Mesendoderm (in vitro differentiated cells): ENCODE measurements around the gene CHCHD6.

ENCODE experiments used
- DNase-seq: peaks from one replicate; pipeline ENCODE4 v3.0.0; 2013
- H2AK5ac ChIP-seq: 2 replicates; pipeline ENCODE4 v1.6.1; 2013; ENCODE audit warnings: low read length, inconsistent platforms
- H2BK120ac ChIP-seq: 2 replicates; pipeline ENCODE4 v1.6.1; 2013; ENCODE audit warnings: low read depth, mild to moderate bottlenecking, low read length, moderate library complexity, mixed read lengths
- H2BK15ac ChIP-seq: replicated peaks from 2 replicates; pipeline ENCODE4 v1.6.1; 2013; ENCODE audit warnings: low read depth, mild to moderate bottlenecking, moderate library complexity
- H2BK5ac ChIP-seq: 2 replicates; pipeline ENCODE4 v1.6.1; 2013; ENCODE audit warnings: low read length, inconsistent platforms
- H3K18ac ChIP-seq: 2 replicates; pipeline ENCODE4 v1.6.1; 2013; ENCODE audit warnings: mild to moderate bottlenecking, low read length, mixed read lengths
- H3K23ac ChIP-seq: one replicate; pipeline ENCODE4 v1.6.1; 2013; ENCODE audit warnings: low read length
- H3K27ac ChIP-seq: 2 replicates; pipeline ENCODE4 v1.5.1; 2013; ENCODE audit warnings: low read depth, mild to moderate bottlenecking, inconsistent platforms, low read length, moderate library complexity
- H3K27me3 ChIP-seq: 2 replicates; pipeline ENCODE4 v1.6.1; 2013; ENCODE audit warnings: low read length, control low read depth, mild to moderate bottlenecking, inconsistent platforms; ENCODE audit not compliant: insufficient read depth, poor library complexity
- H3K36me3 ChIP-seq: 2 replicates; pipeline ENCODE4 v1.6.1; 2013; ENCODE audit warnings: low read length, inconsistent platforms; ENCODE audit not compliant: control insufficient read depth, insufficient read depth
- H3K4ac ChIP-seq: one replicate; pipeline ENCODE4 v1.6.1; 2013; ENCODE audit warnings: low read depth, mild to moderate bottlenecking, low read length, moderate library complexity
- H3K4me1 ChIP-seq: 2 replicates; pipeline ENCODE4 v1.6.1; 2013; ENCODE audit warnings: low read depth, low read length, inconsistent platforms; ENCODE audit not compliant: control insufficient read depth
- H3K4me2 ChIP-seq: 2 replicates; pipeline ENCODE4 v1.6.1; 2013; ENCODE audit warnings: low read length
- H3K4me3 ChIP-seq: 2 replicates; pipeline ENCODE4 v1.5.1; 2013; ENCODE audit warnings: mild to moderate bottlenecking, low read length
- H3K56ac ChIP-seq: one replicate; pipeline ENCODE4 v1.6.1; 2013; ENCODE audit warnings: low read length
- H3K79me1 ChIP-seq: 2 replicates; pipeline ENCODE4 v1.6.1; 2013; ENCODE audit warnings: low read length, inconsistent platforms
- H3K79me2 ChIP-seq: 2 replicates; pipeline ENCODE4 v1.6.1; 2013; ENCODE audit warnings: mild to moderate bottlenecking, low read length; ENCODE audit not compliant: control insufficient read depth, insufficient read depth
- H3K9ac ChIP-seq: 2 replicates; pipeline ENCODE4 v1.6.1; 2013; ENCODE audit warnings: low read length, inconsistent platforms
- H4K5ac ChIP-seq: one replicate; pipeline ENCODE4 v1.6.1; 2013; ENCODE audit warnings: low read length
- H4K8ac ChIP-seq: one replicate; pipeline ENCODE4 v1.6.1; 2013; ENCODE audit warnings: low read depth, mild to moderate bottlenecking, control low read depth, low read length, moderate library complexity
- WGBS: extraction: QIAGEN DNeasy Blood & Tissue Kit; methylation state at CpG from one replicate; pipeline ENCODE4 v1.1.7; 2013; ENCODE audit warnings: low lambda C conversion rate, missing lambda C conversion rate; ENCODE audit not compliant: insufficient coverage; ENCODE audit errors: extremely low coverage; 5-methylcytosine and 5-hydroxymethylcytosine counted together

Gene CHCHD6

DNA sequence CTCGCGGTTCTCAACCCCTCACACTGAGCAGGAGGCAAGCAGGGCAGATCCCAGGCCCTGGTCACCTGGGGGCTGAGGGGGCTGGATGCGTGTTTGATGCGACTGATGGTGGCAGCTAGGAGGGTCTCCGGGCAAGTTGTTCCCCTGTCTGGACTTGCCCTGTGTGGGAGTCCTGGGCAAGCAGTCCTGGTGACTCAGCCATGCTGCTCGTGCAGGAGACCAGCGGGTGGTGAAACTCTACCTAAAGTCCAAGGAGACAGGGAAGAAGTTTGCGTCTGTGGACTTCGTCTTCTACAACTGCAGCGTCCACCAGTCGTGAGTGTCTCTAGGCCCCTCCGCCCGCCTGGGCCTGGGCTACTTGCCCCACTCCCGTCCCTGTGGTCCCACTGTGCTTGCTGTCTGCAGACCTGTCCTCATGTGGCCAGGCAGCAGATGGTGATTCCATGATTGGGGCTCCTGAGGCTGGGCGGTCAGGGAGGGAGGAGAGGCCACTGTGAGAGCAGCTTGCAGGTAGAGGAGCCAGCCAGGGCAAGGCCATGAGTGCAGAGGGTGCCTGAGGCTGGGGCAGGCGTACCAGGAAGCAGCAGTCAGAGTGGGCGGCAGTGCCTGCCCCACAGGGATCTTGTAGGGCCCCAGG, 301.9 kb downstream of the CHCHD6 start:
- Histone ChIP-seq H4K8ac (no peak overlapping the region), H3K23ac (no peak overlapping the region), H2BK5ac (no peak overlapping the region), H3K18ac (no peak overlapping the region), H3K56ac (no peak overlapping the region), H3K79me1 (peaks cover 10% of the 10 kb centered on the region), H3K9ac (no peak overlapping the region), H3K4me1 (peaks cover 9% of the 10 kb centered on the region), H3K4ac (no peak overlapping the region), H3K4me2 (no peak overlapping the region), H4K5ac (no peak overlapping the region), H3K27ac (no peak overlapping the region), H3K27me3 (no peaks in the 10 kb centered on the region), H2BK15ac (no peak overlapping the region), H3K36me3 (peaks cover 3% of the 10 kb centered on the region), H2BK120ac (no peak overlapping the region), H3K4me3 (no peak overlapping the region), H2AK5ac (no peak overlapping the region), H3K79me2 (peaks cover 2% of the 10 kb centered on the region)
- DNase-seq: no peak
- no CpG with 5 or more reads among the region's 17 CpGs for WGBS

DNA sequence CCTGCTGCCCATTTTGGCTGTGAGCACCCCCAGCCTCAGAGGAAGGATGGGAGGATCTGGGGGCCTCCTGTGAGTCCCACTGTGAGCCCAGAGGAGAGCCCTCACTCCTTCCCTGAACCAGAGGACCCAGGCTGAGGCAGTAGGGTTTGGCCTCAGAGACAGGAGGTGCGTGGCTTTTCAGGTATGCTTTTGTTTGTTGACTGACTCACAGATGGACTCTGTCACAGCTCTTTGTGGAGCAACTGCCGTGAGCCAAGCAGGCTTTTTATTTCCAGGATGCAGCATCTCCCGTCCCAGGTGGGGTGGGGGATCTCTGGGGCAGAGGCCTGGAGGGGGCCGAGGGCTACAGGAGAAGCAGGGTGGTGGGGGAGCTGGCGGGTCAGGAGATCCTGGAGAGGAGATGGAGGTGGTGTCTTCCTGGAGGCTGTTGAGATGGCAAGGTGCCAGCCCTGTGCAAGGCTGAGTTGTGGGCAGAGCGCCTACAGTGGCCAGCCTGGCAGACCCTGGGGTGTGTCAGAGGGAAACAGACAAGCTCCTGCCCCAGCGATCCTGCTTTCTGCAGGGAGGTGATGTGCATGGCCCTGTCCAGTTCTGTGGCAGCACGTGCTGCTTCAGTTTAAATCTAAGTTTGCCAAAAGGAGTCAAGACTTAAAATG, 302.9 kb downstream of the CHCHD6 start:
- Histone ChIP-seq H3K4ac (no peak overlapping the region), H3K79me1 (peaks cover 8% of the 10 kb centered on the region), H3K23ac (no peak overlapping the region), H2BK15ac (no peak overlapping the region), H3K27me3 (no peaks in the 10 kb centered on the region), H3K4me1 (peaks cover 4% of the 10 kb centered on the region), H2BK5ac (no peak overlapping the region), H3K36me3 (peaks cover 4% of the 10 kb centered on the region), H4K5ac (no peak overlapping the region), H2AK5ac (no peak overlapping the region), H4K8ac (no peak overlapping the region), H3K27ac (no peak overlapping the region), H3K79me2 (peaks cover 2% of the 10 kb centered on the region), H3K18ac (no peak overlapping the region), H3K9ac (no peak overlapping the region), H3K56ac (no peak overlapping the region), H3K4me3 (no peak overlapping the region), H2BK120ac (no peak overlapping the region), H3K4me2 (no peak overlapping the region)
- DNase-seq: no peak
- WGBS: no CpG with 5 or more reads among the region's 8 CpGs

DNA sequence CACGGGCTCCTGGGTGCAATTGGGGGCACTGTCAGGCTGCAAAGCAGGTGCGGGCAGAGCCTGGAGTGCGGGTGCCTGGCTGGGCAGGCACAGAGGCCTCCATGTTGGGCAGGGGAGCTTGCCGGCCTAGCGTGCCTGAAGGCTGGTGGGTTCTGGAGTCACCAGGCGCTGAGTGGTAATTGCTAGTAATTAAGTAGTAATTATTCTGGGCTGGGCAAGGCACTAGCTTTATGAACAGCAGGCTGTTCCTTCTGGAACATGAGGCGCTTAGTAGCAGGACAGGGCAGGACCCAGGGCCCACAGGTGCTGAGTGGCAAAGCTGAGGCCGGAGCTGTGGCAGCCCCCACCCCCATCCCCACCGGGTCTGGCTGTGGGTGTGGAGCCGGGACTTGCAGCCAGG, 304.2 kb downstream of the CHCHD6 start:
- no peak overlapping the region for H3K4me3 ChIP-seq
- no peak overlapping the region for H4K5ac ChIP-seq
- WGBS: no CpG with 5 or more reads among the region's 10 CpGs
- no peak overlapping the region for H3K27ac ChIP-seq
- H3K4me1 ChIP-seq: no peaks in the 10 kb centered on the region
- peaks cover 8% of the 10 kb centered on the region for H3K36me3 ChIP-seq
- H2BK15ac ChIP-seq: no peak overlapping the region
- H2AK5ac ChIP-seq: no peak overlapping the region
- no peaks in the 10 kb centered on the region for H3K79me2 ChIP-seq
- H2BK120ac ChIP-seq: no peak overlapping the region
- no peak overlapping the region for H3K4ac ChIP-seq
- no peak overlapping the region for H2BK5ac ChIP-seq
- no peak overlapping the region for H3K56ac ChIP-seq
- no peak overlapping the region for H3K18ac ChIP-seq
- H3K9ac ChIP-seq: no peak overlapping the region
- H3K23ac ChIP-seq: no peak overlapping the region
- no peak overlapping the region for H4K8ac ChIP-seq
- H3K4me2 ChIP-seq: no peak overlapping the region
- peaks cover 4% of the 10 kb centered on the region for H3K79me1 ChIP-seq
- DNase-seq: no peak
- H3K27me3 ChIP-seq: no peaks in the 10 kb centered on the region

DNA sequence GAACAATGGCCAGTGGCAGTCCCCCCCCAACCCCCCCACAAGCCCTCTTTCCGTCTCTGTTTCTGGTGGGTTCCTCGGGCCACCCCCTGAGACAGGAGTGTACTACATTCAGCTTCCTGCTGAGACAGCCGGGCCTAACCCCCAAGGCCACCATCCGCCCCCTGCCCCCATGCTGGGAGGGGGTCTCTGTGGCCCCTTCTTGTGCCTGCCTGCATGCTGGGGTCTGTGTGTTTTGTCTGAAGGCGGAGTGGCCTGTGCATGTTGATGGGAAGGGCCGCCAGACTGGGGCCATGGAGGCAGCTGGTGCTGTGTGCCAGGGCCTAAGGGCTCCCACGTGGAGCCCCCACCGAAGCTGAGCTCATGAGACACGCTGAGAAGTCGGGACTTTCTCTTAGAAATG, 305.5 kb downstream of the CHCHD6 start:
- no peak overlapping the region for H4K8ac ChIP-seq
- H3K4ac ChIP-seq: no peak overlapping the region
- no peak overlapping the region for H2AK5ac ChIP-seq
- no peak overlapping the region for H3K4me2 ChIP-seq
- no peak overlapping the region for H3K4me3 ChIP-seq
- H4K5ac ChIP-seq: no peak overlapping the region
- peaks cover 8% of the 10 kb centered on the region for H3K36me3 ChIP-seq
- no peak overlapping the region for H3K27ac ChIP-seq
- DNase-seq: no peak
- H3K79me2 ChIP-seq: no peaks in the 10 kb centered on the region
- H3K27me3 ChIP-seq: no peaks in the 10 kb centered on the region
- no peak overlapping the region for H3K56ac ChIP-seq
- H3K4me1 ChIP-seq: no peaks in the 10 kb centered on the region
- H2BK5ac ChIP-seq: no peak overlapping the region
- H3K79me1 ChIP-seq: peaks cover 1% of the 10 kb centered on the region
- no CpG with 5 or more reads among the region's 10 CpGs for WGBS
- no peak overlapping the region for H2BK120ac ChIP-seq
- no peak overlapping the region for H3K23ac ChIP-seq
- H3K9ac ChIP-seq: no peak overlapping the region
- H3K18ac ChIP-seq: no peak overlapping the region
- no peak overlapping the region for H2BK15ac ChIP-seq
